SK-N-SH (cell line): Measurements from ENCODE around the gene GRIA1. TPM values are rescaled to one million over a fixed set of nuclear protein-coding genes. Genes with fewer than 3 reads are reported as not detected.

ENCODE experiments used
- CTCF ChIA-PET: fragments of 300-600, 350-600 bp; formaldehyde crosslinking; extraction: SDS; loops from one replicate; lab custom pipeline; 2021; lab: Yijun Ruan, JAX
- POLR2A ChIA-PET: fragments of 350-600 bp; sonication (Branson Sonifier 250); formaldehyde crosslinking; extraction: SDS; loops from one replicate; lab custom pipeline; 2020; ENCODE audit warnings: antibody characterized with exemption, inconsistent platforms; lab: Yijun Ruan, JAX
- DNase-seq: peaks from one replicate; pipeline ENCODE4 v3.0.0; 2012
- H2AFZ ChIP-seq: fragments of 200-600 bp; sonication (generic); 2 replicates; pipeline ENCODE4 v1.8.1; 2016; ENCODE audit warnings: antibody characterized with exemption, mild to moderate bottlenecking, low read depth
- H3F3A ChIP-seq: fragments of 200-600 bp; sonication (generic); replicated peaks from 2 replicates; pipeline ENCODE3; 2016; ENCODE audit warnings: antibody characterized with exemption, mild to moderate bottlenecking; ENCODE audit not compliant: insufficient read depth
- H3K27ac ChIP-seq, 2 experiments: fragments of 200-500 bp in 1 of 2; fragments of 200-600 bp in 1 of 2; sonication (Bioruptor generic) in 1 of 2; sonication (generic), shearing (Covaris generic) in 1 of 2; 2 replicates each; pipeline versions ENCODE4 v1.5.1 to v1.6.1; 2014 to 2016; ENCODE audit warnings: low read depth in 2 of 2, inconsistent platforms in 1 of 2, low read length in 1 of 2, mild to moderate bottlenecking in 1 of 2, mixed read lengths in 1 of 2
- H3K27me3 ChIP-seq: fragments of 200-600 bp; sonication (generic), shearing (Covaris generic); 2 replicates; pipeline ENCODE4 v1.6.1; 2016; ENCODE audit warnings: mixed run types; ENCODE audit not compliant: insufficient read depth
- H3K36me3 ChIP-seq, 2 experiments: fragments of 200-500 bp in 1 of 2; fragments of 200-600 bp in 1 of 2; sonication (Bioruptor generic) in 1 of 2; sonication (generic) in 1 of 2; replicated peaks in 1 of 2; 2 replicates each; pipeline versions ENCODE3 to v1.5.1; 2014 to 2016; ENCODE audit warnings: low read length in 1 of 2, mild to moderate bottlenecking in 1 of 2; ENCODE audit not compliant: insufficient read depth in 2 of 2, control insufficient read depth in 1 of 2
- H3K4me1 ChIP-seq, 2 experiments: fragments of 200-500 bp in 1 of 2; fragments of 200-600 bp in 1 of 2; sonication (Bioruptor generic) in 1 of 2; sonication (generic), shearing (Covaris generic) in 1 of 2; 2 replicates each; pipeline versions ENCODE4 v1.5.1 to v1.6.1; 2014 to 2016; ENCODE audit warnings: low read depth in 1 of 2, low read length in 1 of 2, mixed run types in 1 of 2; ENCODE audit not compliant: insufficient read depth in 2 of 2, control insufficient read depth in 1 of 2
- H3K4me2 ChIP-seq: fragments of 200-600 bp; sonication (generic), shearing (Covaris generic); 2 replicates; pipeline ENCODE4 v1.6.1; 2017; ENCODE audit warnings: mixed run types
- H3K4me3 ChIP-seq, 2 experiments: fragments of 200-500 bp in 1 of 2; fragments of 200-600 bp in 1 of 2; sonication (Bioruptor generic) in 1 of 2; sonication (generic), shearing (Covaris generic) in 1 of 2; 2 replicates each; pipeline versions ENCODE4 v1.5.1 to v1.8.1; 2014 to 2016; ENCODE audit warnings: low read depth in 2 of 2, inconsistent platforms in 1 of 2, low read length in 1 of 2, mild to moderate bottlenecking in 1 of 2, mixed read lengths in 1 of 2, moderate library complexity in 1 of 2
- H3K79me2 ChIP-seq: fragments of 200-600 bp; sonication (generic); 2 replicates; pipeline ENCODE4 v1.8.1; 2017; ENCODE audit warnings: mild to moderate bottlenecking; ENCODE audit not compliant: insufficient read depth
- H3K9ac ChIP-seq: fragments of 200-600 bp; sonication (generic); 2 replicates; pipeline ENCODE4 v1.6.1; 2017; ENCODE audit warnings: mixed run types
- H3K9me2 ChIP-seq: fragments of 200-600 bp; sonication (generic); 2 replicates; pipeline ENCODE4 v1.6.1; 2017; ENCODE audit warnings: mixed run types
- H3K9me3 ChIP-seq: fragments of 200-600 bp; sonication (generic); 2 replicates; pipeline ENCODE4 v1.6.1; 2017; ENCODE audit warnings: mixed run types, mild to moderate bottlenecking, moderate library complexity
- H4K20me1 ChIP-seq: fragments of 200-600 bp; sonication (generic); 2 replicates; pipeline ENCODE4 v1.6.1; 2017; ENCODE audit warnings: mild to moderate bottlenecking, mixed run types; ENCODE audit not compliant: insufficient read depth
- CHD2 ChIP-seq: fragments of 150-350 bp; IDR thresholded peaks from 2 replicates; pipeline ENCODE4 v1.6.1; 2018; ENCODE audit warnings: low read length; ENCODE audit not compliant: partially characterized antibody
- EZH2phosphoT487 ChIP-seq: fragments of 200-600 bp; sonication (generic); IDR thresholded peaks from 2 replicates; pipeline ENCODE4 v1.6.1; 2017; ENCODE audit warnings: low read depth, mixed run types, mild to moderate bottlenecking, antibody characterized with exemption, moderate library complexity, borderline replicate concordance
- FOXJ3 ChIP-seq: sonication (generic); formaldehyde crosslinking; IDR thresholded peaks from 2 replicates; pipeline ENCODE4 v1.5.1; 2020; ENCODE audit warnings: mild to moderate bottlenecking, missing genetic modification reagents
- FOXM1 ChIP-seq: IDR thresholded peaks from 2 replicates; pipeline ENCODE4 v1.4.0; 2012; ENCODE audit warnings: low read depth, mild to moderate bottlenecking
- GABPA ChIP-seq: IDR thresholded peaks from 2 replicates; pipeline ENCODE4 v1.4.0; 2012; ENCODE audit warnings: low read depth, mild to moderate bottlenecking
- MEF2A ChIP-seq: IDR thresholded peaks from 2 replicates; pipeline ENCODE4 v1.4.0; 2012; ENCODE audit warnings: low read depth, borderline replicate concordance
- NFIC ChIP-seq: IDR thresholded peaks from 2 replicates; pipeline ENCODE4 v1.4.0; 2012; ENCODE audit warnings: borderline replicate concordance
- POLR2AphosphoS5 ChIP-seq: IDR thresholded peaks from 2 replicates; pipeline ENCODE4 v1.6.1; 2012; ENCODE audit warnings: low read depth, low read length
- RXRA ChIP-seq: IDR thresholded peaks from 2 replicates; pipeline ENCODE4 v1.4.0; 2012; ENCODE audit warnings: low read depth, mild to moderate bottlenecking, borderline replicate concordance
- SIN3A ChIP-seq: IDR thresholded peaks from 2 replicates; pipeline ENCODE4 v1.6.1; 2012; ENCODE audit warnings: low read depth, mild to moderate bottlenecking, low read length, moderate library complexity, borderline replicate concordance
- SMC3 ChIP-seq: IDR thresholded peaks from 2 replicates; pipeline ENCODE4 v1.6.1; 2012; ENCODE audit warnings: low read depth, low read length, improper control_type of control experiment
- TAF1 ChIP-seq: IDR thresholded peaks from 2 replicates; pipeline ENCODE4 v1.6.1; 2012; ENCODE audit warnings: low read depth, mild to moderate bottlenecking, low read length, moderate library complexity, borderline replicate concordance
- TCF12 ChIP-seq: IDR thresholded peaks from 2 replicates; pipeline ENCODE4 v1.4.0; 2012
- TEAD4 ChIP-seq: IDR thresholded peaks from 2 replicates; pipeline ENCODE4 v1.4.0; 2012; ENCODE audit warnings: mild to moderate bottlenecking, borderline replicate concordance; ENCODE audit not compliant: insufficient read depth
- YY1 ChIP-seq: IDR thresholded peaks from 2 replicates; pipeline ENCODE4 v1.4.0; 2012; ENCODE audit warnings: low read depth, mild to moderate bottlenecking
- WGBS: methylation state at CpG from one replicate; pipeline ENCODE4 v1.1.6; 2017; ENCODE audit warnings: low lambda C conversion rate; 5-methylcytosine and 5-hydroxymethylcytosine counted together
- polyA plus RNA-seq, 3 experiments: library from polyadenylated mRNA; depleted of rRNA; stranded (reverse); fragments of >200 nt; gene quantifications; 2 replicates each; pipeline ENCODE4 v1.2.3, GENCODE V29; 2012
- TF ChIP-seq, protein P1 (sequence below): IDR thresholded peaks from 2 replicates; pipeline ENCODE4 v1.4.0; 2012; ENCODE audit warnings: low read depth
- TF ChIP-seq, protein P2 (sequence below): fragments of 200-600 bp; sonication (generic); IDR thresholded peaks from 2 replicates; pipeline ENCODE4 v1.6.1; 2017; ENCODE audit warnings: antibody characterized with exemption, mild to moderate bottlenecking, moderate library complexity
- TF ChIP-seq, protein P3 (sequence below): IDR thresholded peaks from 2 replicates; pipeline ENCODE4 v1.4.0; 2012; ENCODE audit warnings: low read depth, borderline replicate concordance

The GRIA1 gene
- polyA plus RNA-seq, 1 of the 3 experiments (the other 2 are of a cell fraction): 0.35 TPM

DNA sequence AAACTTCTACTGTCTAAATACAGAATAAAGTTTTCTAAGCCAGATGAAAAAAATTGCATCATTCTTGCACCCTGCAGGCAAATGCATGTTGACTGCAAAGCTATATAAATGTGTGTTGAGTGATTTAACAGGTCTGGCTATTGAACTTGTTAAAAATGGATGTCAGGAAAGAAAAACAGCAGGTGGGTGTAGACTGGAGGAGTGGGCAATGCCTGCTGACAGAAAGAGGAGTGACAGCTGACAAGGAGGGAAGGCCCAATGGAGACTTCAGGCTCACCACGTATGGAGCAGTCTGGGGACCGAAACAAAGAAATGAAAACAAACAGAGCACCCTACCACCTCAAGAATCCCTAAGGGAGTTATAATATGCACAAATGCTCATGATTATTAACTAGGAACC, 127.8 kb downstream of the GRIA1 start:
- WGBS: 77% methylated on average over 2 of the region's 2 CpGs
- peak overlapping the region; percentile 32; the same call in 1 of the 2 replicates for H3K4me2 ChIP-seq

DNA sequence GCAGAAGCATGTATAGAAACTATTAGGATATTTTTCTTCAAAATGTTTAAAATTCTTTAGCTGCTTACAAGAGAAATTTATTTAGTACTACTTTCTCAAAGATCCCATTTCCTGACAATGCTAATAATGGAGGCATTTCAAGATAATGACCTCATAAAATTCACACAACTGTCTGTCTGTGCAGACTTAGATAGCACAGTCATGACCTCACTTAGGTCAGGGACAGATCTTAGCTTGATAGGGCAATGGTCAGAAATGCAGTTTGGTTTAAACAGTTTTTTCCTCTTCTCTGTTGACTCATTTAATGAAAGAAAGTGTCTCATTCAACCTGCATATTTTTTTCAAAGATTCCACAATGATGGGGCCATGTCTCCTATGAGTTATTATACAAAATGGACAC, 128.4 kb downstream of the GRIA1 start:
- peak overlapping the region; percentile 39 to 86; a peak in 3 of 4 replicates for H3K27ac ChIP-seq
- H3K4me3 ChIP-seq: no peak overlapping the region
- H3K79me2 ChIP-seq: no peaks in the 10 kb centered on the region
- peak overlapping the region; percentile 32; the same call in 1 of the 2 replicates for H3K9ac ChIP-seq
- 0 out of 2 replicates have a peak overlapping the region, but pooled peaks have one; percentile 32 for H3K4me2 ChIP-seq
- H3K36me3 ChIP-seq: no peaks in the 10 kb centered on the region
- peaks cover 31% of the 10 kb centered on the region for H3F3A ChIP-seq
- peaks cover 0 to 33% of the 10 kb centered on the region in 2 experiments; a peak in 2 of 4 replicates for H3K4me1 ChIP-seq
- DNase-seq: no peak
- ChIA-PET POLR2A (no interaction called here), CTCF (interaction anchor here (1.3 kb wide), 1 partner anchor 346 kb away, joined by 3 read pairs; no protein-coding TSS in a partner anchor)
- H3K27me3 ChIP-seq: no peaks in the 10 kb centered on the region
- no peaks in the 10 kb centered on the region for H3K9me2 ChIP-seq
- H4K20me1 ChIP-seq: no peaks in the 10 kb centered on the region
- H3K9me3 ChIP-seq: no peaks in the 10 kb centered on the region
- H2AFZ ChIP-seq: 0 out of 2 replicates have a peak overlapping the region, but pooled peaks have one; percentile 37
- TF ChIP-seq FOXJ3 (no peak), POLR2AphosphoS5 (peak; percentile 23; the same call in 1 of the 2 replicates), TCF12 (peak; percentile 83), RXRA (peak; percentile 94), FOXM1 (peak; percentile 78; the same call in 1 of the 2 replicates), GABPA (no peak), EZH2phosphoT487 (no peak), TAF1 (no peak), NFIC (peak; percentile 9; the same call in 1 of the 2 replicates), SIN3A (no peak), YY1 (peak; percentile 57)
- TF ChIP-seq, protein P1, sequence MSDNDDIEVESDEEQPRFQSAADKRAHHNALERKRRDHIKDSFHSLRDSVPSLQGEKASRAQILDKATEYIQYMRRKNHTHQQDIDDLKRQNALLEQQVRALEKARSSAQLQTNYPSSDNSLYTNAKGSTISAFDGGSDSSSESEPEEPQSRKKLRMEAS: no peak; the same call in 1 of the 2 replicates
- TF ChIP-seq, protein P2, sequence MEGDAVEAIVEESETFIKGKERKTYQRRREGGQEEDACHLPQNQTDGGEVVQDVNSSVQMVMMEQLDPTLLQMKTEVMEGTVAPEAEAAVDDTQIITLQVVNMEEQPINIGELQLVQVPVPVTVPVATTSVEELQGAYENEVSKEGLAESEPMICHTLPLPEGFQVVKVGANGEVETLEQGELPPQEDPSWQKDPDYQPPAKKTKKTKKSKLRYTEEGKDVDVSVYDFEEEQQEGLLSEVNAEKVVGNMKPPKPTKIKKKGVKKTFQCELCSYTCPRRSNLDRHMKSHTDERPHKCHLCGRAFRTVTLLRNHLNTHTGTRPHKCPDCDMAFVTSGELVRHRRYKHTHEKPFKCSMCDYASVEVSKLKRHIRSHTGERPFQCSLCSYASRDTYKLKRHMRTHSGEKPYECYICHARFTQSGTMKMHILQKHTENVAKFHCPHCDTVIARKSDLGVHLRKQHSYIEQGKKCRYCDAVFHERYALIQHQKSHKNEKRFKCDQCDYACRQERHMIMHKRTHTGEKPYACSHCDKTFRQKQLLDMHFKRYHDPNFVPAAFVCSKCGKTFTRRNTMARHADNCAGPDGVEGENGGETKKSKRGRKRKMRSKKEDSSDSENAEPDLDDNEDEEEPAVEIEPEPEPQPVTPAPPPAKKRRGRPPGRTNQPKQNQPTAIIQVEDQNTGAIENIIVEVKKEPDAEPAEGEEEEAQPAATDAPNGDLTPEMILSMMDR: no peak
- TF ChIP-seq, protein P3, sequence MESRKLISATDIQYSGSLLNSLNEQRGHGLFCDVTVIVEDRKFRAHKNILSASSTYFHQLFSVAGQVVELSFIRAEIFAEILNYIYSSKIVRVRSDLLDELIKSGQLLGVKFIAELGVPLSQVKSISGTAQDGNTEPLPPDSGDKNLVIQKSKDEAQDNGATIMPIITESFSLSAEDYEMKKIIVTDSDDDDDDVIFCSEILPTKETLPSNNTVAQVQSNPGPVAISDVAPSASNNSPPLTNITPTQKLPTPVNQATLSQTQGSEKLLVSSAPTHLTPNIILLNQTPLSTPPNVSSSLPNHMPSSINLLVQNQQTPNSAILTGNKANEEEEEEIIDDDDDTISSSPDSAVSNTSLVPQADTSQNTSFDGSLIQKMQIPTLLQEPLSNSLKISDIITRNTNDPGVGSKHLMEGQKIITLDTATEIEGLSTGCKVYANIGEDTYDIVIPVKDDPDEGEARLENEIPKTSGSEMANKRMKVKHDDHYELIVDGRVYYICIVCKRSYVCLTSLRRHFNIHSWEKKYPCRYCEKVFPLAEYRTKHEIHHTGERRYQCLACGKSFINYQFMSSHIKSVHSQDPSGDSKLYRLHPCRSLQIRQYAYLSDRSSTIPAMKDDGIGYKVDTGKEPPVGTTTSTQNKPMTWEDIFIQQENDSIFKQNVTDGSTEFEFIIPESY: no peak

More for the DNA sequence above, 127.8 kb downstream of the GRIA1 start:
- ChIA-PET POLR2A (interaction anchor here (0.6 kb wide), 1 partner anchor 113 kb away, joined by 5 read pairs; no protein-coding TSS in a partner anchor), CTCF (interaction anchor here (1.3 kb wide), 1 partner anchor 346 kb away, joined by 3 read pairs; no protein-coding TSS in a partner anchor)
- H3K36me3 ChIP-seq: no peaks in the 10 kb centered on the region
- no peaks in the 10 kb centered on the region for H3K79me2 ChIP-seq
- H3K4me1 ChIP-seq: peaks cover 0 to 33% of the 10 kb centered on the region in 2 experiments; a peak in 3 of 4 replicates
- no peak for TF ChIP-seq YY1
- no peak for TF ChIP-seq MEF2A
- no peak for TF ChIP-seq SMC3
- no peak for TF ChIP-seq GABPA
- TF ChIP-seq TEAD4: no peak
- TF ChIP-seq, protein P1: no peak
- TF ChIP-seq, protein P3: no peak
- no peak for TF ChIP-seq NFIC
- no peak for TF ChIP-seq CHD2
- TF ChIP-seq FOXM1: no peak
- TF ChIP-seq EZH2phosphoT487: no peak
- no peak for TF ChIP-seq FOXJ3
- TF ChIP-seq POLR2AphosphoS5: no peak
- no peak overlapping the region for H3K4me3 ChIP-seq
- no peaks in the 10 kb centered on the region for H3K27me3 ChIP-seq
- H3K9ac ChIP-seq: no peak overlapping the region
- no peaks in the 10 kb centered on the region for H4K20me1 ChIP-seq
- H3K9me3 ChIP-seq: no peaks in the 10 kb centered on the region
- H3K27ac ChIP-seq: peak overlapping the region; percentile 5 to 86; a peak in 3 of 4 replicates
- DNase-seq: no peak
- peaks cover 27% of the 10 kb centered on the region for H3F3A ChIP-seq
- peak overlapping the region; percentile 44; the same call in 1 of the 2 replicates for H2AFZ ChIP-seq
- H3K9me2 ChIP-seq: no peaks in the 10 kb centered on the region
